HG03139 (cell line): Measurements from ENCODE around the gene CTNNBL1.

Experiments used
- ATAC-seq: cut with Tn5 transposase; IDR thresholded peaks from one replicate; pipeline ENCODE4 v1.9.1; 2021; ENCODE audit not compliant: unreplicated experiment

CTNNBL1 gene

DNA sequence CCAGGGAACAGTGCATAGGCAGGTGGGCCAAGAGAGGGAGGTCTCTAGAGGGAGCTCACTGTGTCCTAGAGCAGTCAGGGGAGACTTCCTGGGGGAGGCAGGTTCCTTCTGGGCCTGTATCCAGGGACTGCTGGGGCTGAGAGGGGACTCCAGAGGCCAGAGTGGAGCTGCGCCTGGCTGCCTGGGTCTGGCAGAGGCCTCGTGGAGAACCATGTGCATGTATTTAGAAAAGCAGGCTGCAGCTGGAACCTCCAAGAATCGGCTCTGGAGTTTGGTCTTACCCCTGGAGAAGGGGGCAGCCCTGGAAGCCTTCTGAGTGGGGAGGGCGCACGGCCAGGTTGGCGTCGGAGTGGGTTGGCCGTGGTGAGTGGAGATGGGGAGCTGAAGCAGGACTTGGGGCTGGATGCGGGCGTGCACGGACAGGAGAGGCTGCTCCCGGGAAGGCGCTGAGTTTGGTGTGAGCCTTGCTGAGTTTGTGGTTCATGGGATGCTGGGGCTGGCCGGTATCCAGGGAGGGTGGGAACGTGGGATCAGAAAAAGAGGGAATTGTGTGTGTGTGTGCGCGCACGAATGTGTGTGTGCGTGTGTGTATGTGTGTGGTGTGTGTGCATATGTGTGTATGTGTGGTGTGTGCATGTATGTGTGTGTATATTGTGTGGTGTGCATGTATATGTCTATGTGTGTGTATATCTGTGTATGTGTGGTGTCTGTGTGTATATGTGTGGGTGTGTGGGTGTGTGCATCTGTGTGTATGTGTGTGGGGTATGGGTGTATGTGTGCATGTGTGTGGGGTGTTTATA is 219.9 kb downstream of the CTNNBL1 start:
- ATAC-seq, result no peak

DNA sequence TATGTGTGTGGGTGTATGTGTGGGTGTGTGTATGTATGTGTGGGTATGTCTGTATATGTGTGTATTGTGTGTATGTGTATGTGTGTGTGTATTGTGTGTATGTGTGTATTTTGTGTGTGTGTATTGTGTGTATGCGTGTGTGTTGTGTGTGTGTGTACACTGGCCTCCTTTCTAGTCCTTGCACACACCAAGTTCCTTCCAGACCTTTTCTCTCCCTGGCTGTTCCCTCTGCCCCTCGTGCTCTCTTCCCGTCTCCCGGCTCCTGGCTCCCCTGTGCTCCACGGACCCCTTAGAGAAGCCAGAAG is 220.5 kb downstream of the CTNNBL1 start:
- ATAC-seq, result no peak

DNA sequence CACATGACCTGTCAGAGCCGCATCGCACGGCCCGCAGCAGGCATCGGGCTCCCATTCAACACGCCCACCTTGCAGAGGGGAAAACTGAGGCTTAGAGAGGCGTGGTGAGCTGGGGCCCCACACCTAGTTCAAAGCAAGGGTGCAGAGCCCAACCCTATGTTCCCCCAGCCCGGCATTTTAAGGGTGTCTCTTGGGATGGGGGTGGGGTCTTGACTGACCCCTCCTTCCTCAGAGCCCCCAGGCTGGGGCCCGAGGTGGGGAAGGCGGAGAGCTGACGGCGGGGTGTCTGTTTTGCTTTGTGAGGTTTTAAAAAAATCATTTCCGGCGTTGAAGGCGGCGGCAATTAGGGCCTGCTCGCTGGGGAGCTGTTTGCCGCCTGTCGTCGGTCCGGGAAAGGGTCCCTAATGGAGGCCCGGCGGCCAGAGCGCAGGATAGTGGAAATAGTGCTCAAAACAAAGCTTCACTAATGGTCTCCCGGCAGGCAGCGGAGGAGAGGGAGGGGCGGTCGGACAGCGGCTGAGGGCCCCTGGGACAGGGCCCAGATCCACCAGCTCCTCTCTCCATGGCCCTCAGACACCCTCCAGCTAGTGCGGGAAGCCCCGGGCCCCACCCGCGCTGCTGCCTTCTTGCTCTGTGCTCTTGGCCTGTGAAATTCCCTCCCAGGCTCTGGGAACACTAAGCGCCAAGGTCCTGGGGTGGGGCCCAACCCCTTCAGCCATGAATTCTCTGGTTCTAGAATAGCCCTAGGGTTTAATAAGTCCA is 221.0 kb downstream of the CTNNBL1 start:
- ATAC-seq, result no peak

DNA sequence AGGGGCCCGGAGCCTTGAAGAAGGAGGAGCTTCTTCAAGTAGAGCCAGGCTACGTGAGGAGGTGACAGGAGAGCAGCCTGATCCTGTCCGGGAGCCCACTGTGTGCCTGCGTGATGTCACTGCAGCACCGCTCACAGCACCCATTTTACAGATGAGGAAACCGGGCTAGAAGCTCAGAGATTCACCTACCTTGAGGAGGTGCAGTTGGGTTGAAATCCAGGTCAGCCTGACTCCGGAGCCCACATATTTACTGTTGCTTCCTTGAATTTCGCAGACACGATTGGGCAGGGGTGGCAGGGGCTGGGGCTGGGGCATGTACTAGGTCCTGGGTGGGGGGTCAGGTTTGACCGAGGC is 221.6 kb downstream of the CTNNBL1 start:
- no peak for ATAC-seq

DNA sequence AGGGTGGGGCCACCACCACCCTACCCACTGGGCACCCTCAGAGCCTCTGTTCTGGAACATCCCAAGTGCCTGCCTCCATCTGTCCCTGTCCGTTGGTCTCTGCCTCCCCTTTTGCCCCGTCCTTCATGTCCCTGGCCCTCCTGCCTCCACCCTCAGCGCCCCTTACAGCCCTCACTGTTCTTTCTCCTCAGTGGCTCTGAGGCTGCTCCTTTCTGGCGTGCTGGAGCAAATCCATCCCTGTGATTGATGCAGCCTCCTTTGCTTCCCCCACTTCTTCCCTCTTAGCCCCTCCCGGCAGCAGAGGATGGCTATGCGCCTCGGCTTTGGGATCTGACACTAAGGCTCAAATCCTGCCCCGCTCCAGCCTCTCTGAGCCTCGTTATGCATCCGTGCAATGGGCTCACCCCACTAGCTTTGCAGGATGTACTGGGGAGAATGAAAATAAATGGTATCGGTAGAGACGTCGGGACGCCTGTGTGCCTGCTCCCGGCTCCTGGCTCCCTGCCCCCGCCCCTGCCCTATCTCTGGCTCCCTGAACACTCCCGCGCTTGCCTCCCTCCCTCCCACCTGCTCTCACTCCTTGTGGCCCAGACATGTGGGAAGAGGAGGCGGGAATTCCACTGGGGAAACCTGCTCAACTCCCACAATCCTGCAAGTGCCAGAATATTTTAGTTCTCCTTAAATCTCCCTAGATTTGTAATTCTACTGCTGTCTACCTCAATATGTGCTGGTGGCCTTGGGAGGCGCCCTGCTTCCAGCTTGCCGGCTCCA is 222.2 kb downstream of the CTNNBL1 start:
- ATAC-seq, result no peak

DNA sequence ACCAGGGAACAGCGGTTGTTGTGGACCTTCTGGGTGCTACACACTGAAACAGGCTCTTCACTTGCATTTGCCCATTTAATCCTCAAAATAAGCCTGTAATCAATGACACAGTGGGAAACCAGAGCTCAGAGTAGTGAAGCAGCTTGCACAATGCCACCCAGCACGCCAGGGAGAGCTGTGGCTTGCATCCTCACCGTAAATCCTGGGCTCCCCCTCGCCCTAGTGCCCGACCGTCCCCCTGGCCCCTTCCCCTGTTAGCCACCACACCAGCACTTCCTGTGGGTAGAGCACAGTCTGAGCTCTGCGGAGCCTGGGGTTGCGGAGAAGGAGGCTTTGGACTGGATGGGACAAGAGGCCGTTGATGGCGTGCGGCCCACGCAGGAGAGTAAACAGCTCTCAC is 223.6 kb downstream of the CTNNBL1 start:
- no peak for ATAC-seq

DNA sequence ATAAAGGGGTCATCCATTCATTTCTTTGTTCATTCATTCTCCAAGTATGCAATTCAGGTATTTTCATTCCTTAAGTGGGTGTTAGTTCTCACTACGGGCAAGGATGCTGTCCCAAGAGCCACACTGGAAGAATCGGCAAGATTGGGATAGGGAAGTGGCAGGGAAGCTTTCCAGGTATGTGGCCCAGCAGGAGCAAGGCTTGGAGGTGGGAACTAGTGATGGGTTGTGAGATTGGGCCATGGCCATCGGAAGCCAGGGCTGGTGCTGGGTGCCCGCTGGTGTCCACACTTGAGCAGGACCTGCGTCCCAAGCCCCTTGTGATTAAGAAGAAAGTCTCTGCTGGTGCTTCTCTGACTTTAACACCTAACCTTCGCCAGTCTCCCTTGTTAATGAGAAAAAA is 224.2 kb downstream of the CTNNBL1 start:
- no peak for ATAC-seq

DNA sequence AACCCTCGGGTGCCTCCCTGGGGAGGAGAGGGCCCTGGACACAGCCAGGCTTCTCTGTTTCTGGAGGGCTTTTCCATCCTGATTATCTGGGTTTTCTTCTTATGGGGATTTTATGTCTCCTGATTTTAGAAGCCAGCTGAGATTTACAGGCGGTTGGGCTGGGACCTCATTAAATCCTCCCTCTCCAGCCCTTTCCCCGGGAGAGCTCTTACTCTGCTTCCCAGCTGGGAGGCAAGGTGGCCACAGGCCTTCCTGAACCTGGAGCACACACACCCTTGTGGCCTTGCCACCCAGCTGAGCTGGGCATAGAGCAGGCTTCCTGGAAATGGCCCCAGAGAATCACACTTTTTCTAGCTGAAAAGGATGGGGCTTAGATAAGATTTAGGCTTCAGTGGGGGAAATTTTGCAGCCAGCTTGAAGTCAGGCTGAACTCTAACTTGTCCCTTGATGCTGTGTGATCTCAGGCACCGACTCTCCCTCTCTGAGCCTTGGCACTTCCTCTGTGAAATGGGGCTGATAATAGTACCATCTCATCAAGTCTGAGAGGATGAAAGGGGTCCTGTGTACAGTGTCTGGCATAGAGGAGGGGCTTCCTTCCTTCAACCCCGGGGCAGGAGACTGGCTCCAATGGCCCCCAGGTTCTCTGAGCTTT is 225.7 kb downstream of the CTNNBL1 start:
- ATAC-seq, result no peak

DNA sequence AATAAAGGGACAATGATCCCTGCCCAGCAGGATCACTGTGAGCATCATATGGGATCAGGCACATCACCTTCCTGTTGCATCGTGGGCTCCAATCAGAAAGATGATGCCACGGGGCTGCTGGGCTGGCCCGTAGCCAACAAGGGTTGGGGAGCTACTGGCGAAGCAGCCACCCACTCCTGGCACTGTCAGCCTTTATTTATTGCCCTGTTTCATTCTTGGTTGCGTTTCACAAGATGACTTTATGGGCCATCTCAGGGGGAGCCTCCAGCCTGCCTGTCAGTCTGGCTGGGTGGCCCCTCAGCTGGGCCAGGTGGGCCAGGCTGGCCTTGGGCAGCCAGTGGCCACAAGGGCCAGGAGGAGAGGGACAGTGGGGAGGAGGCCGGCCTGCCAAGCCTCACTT is 226.4 kb downstream of the CTNNBL1 start:
- ATAC-seq, result no peak

DNA sequence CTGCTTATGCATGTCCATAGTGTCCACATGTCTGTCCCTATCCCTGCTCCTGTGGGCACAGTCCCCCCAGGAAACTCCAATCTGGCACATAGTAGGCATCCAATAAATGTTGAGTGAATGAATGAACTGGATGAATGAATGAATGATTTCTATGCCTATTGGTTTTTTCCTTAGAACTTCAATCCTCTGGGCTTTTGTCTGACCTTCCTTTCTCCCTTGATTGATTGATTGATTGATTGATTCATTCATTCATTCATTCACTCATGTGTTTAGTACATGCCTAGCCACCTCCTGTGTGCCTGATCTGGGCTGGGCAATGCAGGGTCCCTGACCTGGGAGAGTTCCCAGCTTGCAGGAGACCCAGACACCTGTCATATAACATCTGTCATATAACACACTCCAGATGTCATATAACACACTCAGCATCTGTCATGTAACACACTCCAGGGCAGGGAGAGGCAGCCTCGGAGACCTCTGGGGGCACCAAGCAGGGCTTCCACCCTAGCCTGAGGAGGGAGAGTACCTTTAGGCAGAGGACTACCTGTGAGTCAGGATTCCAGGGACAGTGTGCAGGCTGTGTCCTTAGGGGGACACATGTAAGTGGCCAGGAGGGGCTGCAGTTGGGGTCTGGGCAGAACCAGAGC is 227.0 kb downstream of the CTNNBL1 start:
- no peak for ATAC-seq

DNA sequence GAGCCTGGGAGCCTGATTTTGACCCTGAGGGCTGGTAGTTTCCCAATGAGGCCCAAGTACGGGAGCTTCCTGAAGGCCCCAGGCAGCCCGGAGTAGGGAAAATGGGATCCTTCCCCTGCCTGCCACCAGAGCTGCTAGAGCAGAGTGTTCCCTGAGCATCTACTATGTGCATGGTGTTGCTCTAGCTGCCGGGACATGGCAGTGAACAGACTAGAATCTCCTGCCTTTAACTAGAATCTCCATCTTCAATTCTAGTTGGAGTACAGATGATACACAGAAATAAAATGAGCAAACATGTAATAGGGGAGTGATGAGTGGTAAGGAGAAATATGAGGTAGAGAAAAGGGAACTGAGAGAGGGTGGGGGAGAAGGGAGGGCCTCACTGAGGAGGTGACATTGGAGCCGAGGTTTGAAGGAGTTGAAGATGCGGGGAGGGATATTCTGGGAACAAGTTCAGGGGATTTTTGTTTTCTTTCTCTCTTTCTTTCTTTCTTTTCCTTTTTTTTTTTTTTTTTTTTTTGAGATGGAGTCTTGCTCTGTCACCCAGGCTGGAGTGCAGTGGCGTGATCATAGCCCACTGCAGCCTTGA is 227.6 kb downstream of the CTNNBL1 start:
- no peak for ATAC-seq
